ENCODE data around the gene RDH11.

RDH11 gene

GRCh38 chr14:67680941-67681340 is 14.6 kb downstream of the RDH11 start (continued):
- no peak for TF ChIP-seq ZNF26 (tag by site-specific recombination; IDR thresholded peaks at IDR 0.05)
- no peak for TF ChIP-seq ZNF585B (tag by site-specific recombination; IDR thresholded peaks at IDR 0.05)
- no peak for TF ChIP-seq ZSCAN23 (tag by site-specific recombination; IDR thresholded peaks at IDR 0.05)
- TF ChIP-seq INSM2 (tag by site-specific recombination; IDR thresholded peaks at IDR 0.05), result no peak
- no peak for TF ChIP-seq ZNF175 (tag by site-specific recombination; IDR thresholded peaks at IDR 0.05)

GRCh38 chr14:67680121-67680602 is 15.4 kb downstream of the RDH11 start:
- H3K27ac ChIP-seq (ENCODE audit: extremely low read depth, low read depth, low read length), result no peak overlapping the region
- CTCF ChIA-PET, result interaction anchor here (1.2 to 1.5 kb wide), 2 partner anchors 153 to 254 kb away, joined by 3 read pairs; no protein-coding TSS in a partner anchor
- H3K9me3 ChIP-seq (ENCODE audit: control insufficient read depth, insufficient read depth, low read depth, low read length), result no peaks in the 10 kb centered on the region
- no peak overlapping the region for H3K4me3 ChIP-seq (ENCODE audit: low read depth, low read length)
- POLR2A ChIA-PET, result interaction anchor here (0.7 kb wide), 1 partner anchor 15 kb away, joined by 3 read pairs; the partner anchor contains the start of gene RDH11
- no peak for TF ChIP-seq ZNF18 (tag by site-specific recombination; IDR thresholded peaks at IDR 0.05)
- TF ChIP-seq HOXA7 (CRISPR knock-in tag; IDR thresholded peaks at IDR 0.05; ENCODE audit: borderline replicate concordance), result no peak
- TF ChIP-seq KLF17 (tag by site-specific recombination; IDR thresholded peaks at IDR 0.05), result no peak
- no peaks in the 10 kb centered on the region for H3K4me1 ChIP-seq (ENCODE audit: control insufficient read depth, insufficient read depth, low read length)
- peaks cover 68 to 71% of the 10 kb centered on the region in 2 experiments for H3K36me3 ChIP-seq (ENCODE audit: control insufficient read depth in 2 of 2, insufficient read depth in 1 of 2, low read length in 2 of 2)

GRCh38 chr14:67679006-67679405 is 16.6 kb downstream of the RDH11 start:
- CTCF ChIA-PET, result no interaction called here
- TF ChIP-seq ZBTB48 (tag by site-specific recombination; IDR thresholded peaks at IDR 0.05), result no peak
- no peak for TF ChIP-seq ATF2 (tag by site-specific recombination; IDR thresholded peaks at IDR 0.05; ENCODE audit: low read depth)
- TF ChIP-seq ZFP37 (tag by site-specific recombination; IDR thresholded peaks at IDR 0.05), result no peak
- TF ChIP-seq ZNF148 (tag by site-specific recombination; IDR thresholded peaks at IDR 0.05; ENCODE audit: borderline replicate concordance), result no peak
- no peak for TF ChIP-seq ZNF354C (tag by site-specific recombination; IDR thresholded peaks at IDR 0.05; ENCODE audit: borderline replicate concordance, low read depth)
- TF ChIP-seq HOXA7 (CRISPR knock-in tag; IDR thresholded peaks at IDR 0.05; ENCODE audit: borderline replicate concordance), result no peak
- no peak for TF ChIP-seq ZNF670 (tag by site-specific recombination; IDR thresholded peaks at IDR 0.05; ENCODE audit: low read depth)
- TF ChIP-seq ZNF580 (tag by site-specific recombination; IDR thresholded peaks at IDR 0.05), result no peak
- TF ChIP-seq ZNF658 (tag by site-specific recombination; IDR thresholded peaks at IDR 0.05), result no peak
- TF ChIP-seq ZNF692 (tag by site-specific recombination; IDR thresholded peaks at IDR 0.05), result no peak
- TF ChIP-seq ZBTB8A (tag by site-specific recombination; IDR thresholded peaks at IDR 0.05), result no peak
- no peak for TF ChIP-seq ZNF585B (tag by site-specific recombination; IDR thresholded peaks at IDR 0.05)

More at GRCh38 chr14:67679006-67679405, 16.6 kb downstream of the RDH11 start:
- no peak overlapping the region for H3K27ac ChIP-seq (ENCODE audit: extremely low read depth, low read depth, low read length)
- H3K9me3 ChIP-seq (ENCODE audit: control insufficient read depth, insufficient read depth, low read depth, low read length), result no peaks in the 10 kb centered on the region
- H3K4me1 ChIP-seq (ENCODE audit: control insufficient read depth, insufficient read depth, low read length), result no peaks in the 10 kb centered on the region
- no peak overlapping the region for H3K4me3 ChIP-seq (ENCODE audit: low read depth, low read length)
- POLR2A ChIA-PET, result no interaction called here
- peaks cover 57 to 61% of the 10 kb centered on the region in 2 experiments for H3K36me3 ChIP-seq (ENCODE audit: control insufficient read depth in 2 of 2, insufficient read depth in 1 of 2, low read length in 2 of 2)

Data from HEK293 (cell line).